ENCODE results near the gene RNF135. TPM values are rescaled to one million over a fixed set of nuclear protein-coding genes. Genes with fewer than 3 reads are reported as not detected.
A peak's percentile ranks its signal among the peaks of the same experiment; 100 is the strongest.

RNF135 gene
- total RNA-seq, 4 donors from 2014 or later = 13.4 to 20.7 (median 16.8) TPM

GRCh38 chr17:30947796-30948195 is 23.0 kb upstream of the RNF135 start:
- Histone ChIP-seq H3K27me3 (no peaks in the 10 kb centered on the region), H3K27ac (no peak overlapping the region), H3K36me3 (no peaks in the 10 kb centered on the region), H3K9me3 (no peaks in the 10 kb centered on the region), H3K4me3 (no peak overlapping the region), H3K4me1 (no peaks in the 10 kb centered on the region)
- DNase-seq = no peak
- intact Hi-C loops (cut with DNase I; ENCODE audit: low total_unique reads) = no loop called here
- TF ChIP-seq, protein P1, sequence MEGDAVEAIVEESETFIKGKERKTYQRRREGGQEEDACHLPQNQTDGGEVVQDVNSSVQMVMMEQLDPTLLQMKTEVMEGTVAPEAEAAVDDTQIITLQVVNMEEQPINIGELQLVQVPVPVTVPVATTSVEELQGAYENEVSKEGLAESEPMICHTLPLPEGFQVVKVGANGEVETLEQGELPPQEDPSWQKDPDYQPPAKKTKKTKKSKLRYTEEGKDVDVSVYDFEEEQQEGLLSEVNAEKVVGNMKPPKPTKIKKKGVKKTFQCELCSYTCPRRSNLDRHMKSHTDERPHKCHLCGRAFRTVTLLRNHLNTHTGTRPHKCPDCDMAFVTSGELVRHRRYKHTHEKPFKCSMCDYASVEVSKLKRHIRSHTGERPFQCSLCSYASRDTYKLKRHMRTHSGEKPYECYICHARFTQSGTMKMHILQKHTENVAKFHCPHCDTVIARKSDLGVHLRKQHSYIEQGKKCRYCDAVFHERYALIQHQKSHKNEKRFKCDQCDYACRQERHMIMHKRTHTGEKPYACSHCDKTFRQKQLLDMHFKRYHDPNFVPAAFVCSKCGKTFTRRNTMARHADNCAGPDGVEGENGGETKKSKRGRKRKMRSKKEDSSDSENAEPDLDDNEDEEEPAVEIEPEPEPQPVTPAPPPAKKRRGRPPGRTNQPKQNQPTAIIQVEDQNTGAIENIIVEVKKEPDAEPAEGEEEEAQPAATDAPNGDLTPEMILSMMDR (IDR thresholded peaks at IDR 0.05) = no peak
- TF ChIP-seq POLR2A (IDR thresholded peaks at IDR 0.05) = no peak

DNA sequence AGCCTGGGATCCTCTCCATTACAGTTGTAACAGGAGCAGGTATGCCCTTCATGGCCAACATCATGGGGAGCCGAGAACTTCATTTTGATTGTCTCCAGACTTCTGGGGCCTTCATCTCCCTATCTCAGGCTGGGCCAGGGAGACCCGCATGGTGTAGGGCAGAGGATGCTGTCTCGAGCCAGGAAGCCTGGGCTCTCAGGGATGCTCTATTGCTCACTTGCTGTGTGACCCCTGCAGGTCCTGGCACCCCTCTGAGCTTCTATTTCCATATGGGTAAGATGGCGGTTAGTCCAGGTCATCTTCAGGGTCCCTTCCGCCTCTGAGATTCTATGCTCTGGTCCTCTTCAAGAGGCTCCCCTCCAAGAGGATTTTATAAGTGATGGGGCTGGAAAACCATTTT is 20.6 kb upstream of the RNF135 start:
- DNase-seq = no peak
- no peaks in the 10 kb centered on the region for H3K36me3 ChIP-seq
- intact Hi-C loops (cut with DNase I; ENCODE audit: low total_unique reads) = no loop called here
- no peaks in the 10 kb centered on the region for H3K9me3 ChIP-seq
- H3K4me3 ChIP-seq = no peak overlapping the region
- no peaks in the 10 kb centered on the region for H3K4me1 ChIP-seq
- H3K27ac ChIP-seq = no peak overlapping the region
- no peaks in the 10 kb centered on the region for H3K27me3 ChIP-seq
- TF ChIP-seq, protein P1 (IDR thresholded peaks at IDR 0.05) = no peak
- no peak for TF ChIP-seq POLR2A (IDR thresholded peaks at IDR 0.05)

- Histone ChIP-seq H3K9me3 (no peaks in the 10 kb centered on the region), H3K4me1 (no peaks in the 10 kb centered on the region), H3K27me3 (no peaks in the 10 kb centered on the region), H3K36me3 (no peaks in the 10 kb centered on the region), H3K4me3 (no peak overlapping the region), H3K27ac (no peak overlapping the region)
- TF ChIP-seq POLR2A (IDR thresholded peaks at IDR 0.05) = no peak
- TF ChIP-seq, protein P1 (IDR thresholded peaks at IDR 0.05) = no peak
- peak; percentile 37 to 43 for DNase-seq
- intact Hi-C loops (cut with DNase I; ENCODE audit: low total_unique reads) = no loop called here
These were observed 20.0 kb upstream of the RNF135 start for GRCh38 chr17:30950669-30951399.

DNA sequence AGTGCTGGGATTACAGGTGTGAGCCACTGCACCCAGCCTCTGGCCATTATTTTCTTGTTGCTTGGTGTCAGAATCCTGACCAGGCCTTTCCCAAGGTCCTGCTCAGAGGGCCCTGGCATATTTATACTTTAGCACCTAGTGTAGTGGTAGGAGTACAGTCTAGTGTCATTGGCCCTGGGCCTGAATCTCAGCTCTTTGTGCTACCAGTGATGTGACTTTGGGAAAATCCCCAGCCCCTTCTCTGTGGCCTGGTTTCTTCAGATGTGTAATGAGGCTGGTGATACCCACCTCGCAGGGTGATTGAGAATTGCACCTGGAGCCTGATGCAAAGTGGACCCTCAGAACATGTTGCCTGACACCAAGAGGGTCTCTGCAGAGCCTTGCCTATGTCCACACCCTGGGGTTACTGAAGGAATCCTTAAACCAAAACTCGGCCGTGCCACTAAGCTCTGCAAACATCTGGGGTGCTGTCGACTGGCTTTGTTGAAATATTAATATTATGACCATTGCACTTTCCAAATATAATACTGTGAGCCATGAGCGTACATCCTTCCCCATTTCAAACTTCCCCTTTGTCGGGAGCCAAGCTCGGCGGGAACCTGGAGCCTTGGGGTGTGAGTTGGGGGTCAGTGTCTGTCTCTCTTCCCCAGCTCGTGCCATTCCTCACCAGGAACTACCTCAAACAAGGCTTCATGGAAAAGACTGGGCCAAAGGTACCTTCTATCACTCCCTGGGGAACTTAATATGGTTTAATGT is 18.0 kb upstream of the RNF135 start:
- TF ChIP-seq POLR2A (IDR thresholded peaks at IDR 0.05) = no peak
- TF ChIP-seq, protein P1 (IDR thresholded peaks at IDR 0.05) = no peak
- Histone ChIP-seq H3K27ac (no peak overlapping the region), H3K9me3 (no peaks in the 10 kb centered on the region), H3K4me1 (no peaks in the 10 kb centered on the region), H3K27me3 (no peaks in the 10 kb centered on the region), H3K36me3 (no peaks in the 10 kb centered on the region), H3K4me3 (no peak overlapping the region)
- intact Hi-C loops (cut with DNase I; ENCODE audit: low total_unique reads) = no loop called here
- DNase-seq = no peak
